Bronchial epithelial cell (primary cell): ENCODE measurements around the gene NAA40. TPM values are rescaled to one million over a fixed set of nuclear protein-coding genes. Genes with fewer than 3 reads are reported as not detected.
A peak's percentile ranks its signal among the peaks of the same experiment; 100 is the strongest.

Source experiments
- DNase-seq: peaks from one replicate; pipeline ENCODE4 v3.0.0-alpha.2; 2010; ENCODE audit warnings: low read depth
- FAIRE-seq: peaks from 2 replicates; lab custom pipeline; 2011; peaks lifted over from hg19 to GRCh38; lab: Jason Lieb, UNC
- H3K27me3 ChIP-seq: 2 replicates; pipeline ENCODE4 v1.5.1; 2011; ENCODE audit warnings: low read length; ENCODE audit not compliant: control insufficient read depth, insufficient read depth
- H3K36me3 ChIP-seq: 2 replicates; pipeline ENCODE4 v1.5.1; 2011; ENCODE audit warnings: low read length; ENCODE audit not compliant: control insufficient read depth, insufficient read depth
- H3K4me3 ChIP-seq: 2 replicates; pipeline ENCODE4 v1.5.1; 2011; ENCODE audit warnings: mild to moderate bottlenecking, low read depth, low read length, control low read depth
- total RNA-seq: library from RNA; depleted of rRNA; stranded (reverse); fragments of >200 nt; gene quantifications from 2 replicates; pipeline ENCODE4 v1.2.1, GENCODE V29; 2014
- TF ChIP-seq, protein P1 (sequence below): IDR thresholded peaks from 2 replicates; pipeline ENCODE4 v1.5.1; 2011; ENCODE audit warnings: mild to moderate bottlenecking, moderate library complexity, low read length, control low read depth, inconsistent platforms; ENCODE audit not compliant: insufficient read depth, severe bottlenecking

The NAA40 gene
- total RNA-seq, 1 donor from 2014 or later = 4.5 TPM

DNA sequence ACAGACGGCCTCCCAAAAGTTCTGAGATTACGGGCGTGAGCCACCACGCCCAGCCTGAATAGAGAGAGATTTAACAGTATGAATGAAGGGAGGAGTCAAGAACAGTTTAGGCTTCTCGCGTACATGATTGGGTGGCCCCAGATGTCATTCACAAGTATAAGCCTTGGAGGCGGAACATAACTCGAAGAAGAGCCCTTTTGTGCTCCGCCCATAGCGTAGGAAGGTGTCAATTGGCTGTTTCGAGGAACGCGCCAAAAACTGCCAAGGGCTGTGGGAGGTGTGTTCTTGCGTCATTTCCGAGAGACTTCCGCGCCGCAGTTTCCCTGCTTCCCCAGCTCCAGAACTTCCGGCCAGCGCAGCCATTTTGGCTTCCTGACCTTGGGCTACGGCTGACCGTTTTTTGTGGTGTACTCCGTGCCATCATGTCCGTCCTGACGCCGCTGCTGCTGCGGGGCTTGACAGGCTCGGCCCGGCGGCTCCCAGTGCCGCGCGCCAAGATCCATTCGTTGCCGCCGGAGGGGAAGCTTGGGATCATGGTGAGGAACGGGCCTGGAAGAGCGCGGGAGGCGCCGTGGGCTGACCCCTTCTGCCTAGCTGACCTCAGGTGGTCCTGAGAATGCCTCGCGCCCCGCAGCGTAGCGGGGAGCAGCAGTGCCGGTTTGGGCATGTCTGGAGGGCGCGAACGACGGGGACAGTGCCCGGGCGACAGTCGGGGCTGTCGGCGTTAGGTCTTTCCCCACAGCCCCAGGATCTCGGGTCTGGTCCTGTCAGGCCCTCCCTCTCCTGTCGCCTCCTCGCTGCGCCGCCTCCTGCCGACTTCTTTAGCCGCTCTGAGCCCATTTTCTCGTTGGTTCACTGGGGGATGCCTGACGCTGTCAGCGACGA lies 35.7 kb downstream of the NAA40 start, which contains the start of gene COX8A:
TSS of gene COX8A (plus strand) at position 362 of the 885 bp plus-strand sequence. CDS start at position 423, 61 bp downstream.
- peaks cover 5% of the 10 kb centered on the region for H3K36me3 ChIP-seq
- no peaks in the 10 kb centered on the region for H3K27me3 ChIP-seq
- peak; percentile 64 for FAIRE-seq
- peak; percentile 100 for DNase-seq
- TF ChIP-seq, protein P1, sequence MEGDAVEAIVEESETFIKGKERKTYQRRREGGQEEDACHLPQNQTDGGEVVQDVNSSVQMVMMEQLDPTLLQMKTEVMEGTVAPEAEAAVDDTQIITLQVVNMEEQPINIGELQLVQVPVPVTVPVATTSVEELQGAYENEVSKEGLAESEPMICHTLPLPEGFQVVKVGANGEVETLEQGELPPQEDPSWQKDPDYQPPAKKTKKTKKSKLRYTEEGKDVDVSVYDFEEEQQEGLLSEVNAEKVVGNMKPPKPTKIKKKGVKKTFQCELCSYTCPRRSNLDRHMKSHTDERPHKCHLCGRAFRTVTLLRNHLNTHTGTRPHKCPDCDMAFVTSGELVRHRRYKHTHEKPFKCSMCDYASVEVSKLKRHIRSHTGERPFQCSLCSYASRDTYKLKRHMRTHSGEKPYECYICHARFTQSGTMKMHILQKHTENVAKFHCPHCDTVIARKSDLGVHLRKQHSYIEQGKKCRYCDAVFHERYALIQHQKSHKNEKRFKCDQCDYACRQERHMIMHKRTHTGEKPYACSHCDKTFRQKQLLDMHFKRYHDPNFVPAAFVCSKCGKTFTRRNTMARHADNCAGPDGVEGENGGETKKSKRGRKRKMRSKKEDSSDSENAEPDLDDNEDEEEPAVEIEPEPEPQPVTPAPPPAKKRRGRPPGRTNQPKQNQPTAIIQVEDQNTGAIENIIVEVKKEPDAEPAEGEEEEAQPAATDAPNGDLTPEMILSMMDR = peak; percentile 16
- peak within 1 kb of the TSS; percentile 81 for H3K4me3 ChIP-seq

DNA sequence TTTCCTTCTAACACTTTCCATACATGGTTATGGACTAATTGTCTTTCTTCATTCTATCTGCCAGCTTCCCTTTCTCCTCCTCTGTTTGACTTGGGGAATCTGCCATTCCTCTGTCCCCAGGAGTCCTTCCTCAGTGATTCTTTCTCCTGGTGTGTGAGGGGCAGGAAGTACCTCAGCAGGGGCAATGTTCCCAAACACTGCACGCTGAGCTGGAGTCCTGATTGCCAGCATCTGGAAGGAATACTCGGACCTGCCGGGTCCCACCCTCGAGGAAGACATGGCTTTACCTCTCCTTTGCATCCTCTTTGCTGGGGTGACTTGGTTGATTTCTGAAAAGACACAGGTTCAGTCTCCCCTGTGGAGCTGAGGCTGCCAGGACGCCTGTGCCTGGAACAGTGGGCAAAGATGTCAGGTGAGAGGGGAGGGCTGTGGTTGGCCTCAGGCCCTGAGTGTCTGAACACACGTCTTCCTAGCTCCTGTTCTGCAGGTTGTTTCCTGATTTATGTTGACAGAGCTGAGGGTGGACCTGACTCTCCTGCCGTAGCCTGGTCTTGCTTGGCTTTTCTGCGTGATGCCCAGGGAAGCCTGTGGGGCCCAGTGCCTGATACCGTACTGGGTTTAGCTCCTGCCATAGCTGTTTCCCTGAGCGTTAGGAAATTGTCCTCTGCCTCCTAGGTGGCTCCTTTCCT lies 39.9 kb downstream of the NAA40 start:
- FAIRE-seq = no peak
- H3K27me3 ChIP-seq = no peaks in the 10 kb centered on the region
- TF ChIP-seq, protein P1 = no peak
- peaks cover 5% of the 10 kb centered on the region for H3K36me3 ChIP-seq
- no peak for DNase-seq
- H3K4me3 ChIP-seq = no peak overlapping the region

DNA sequence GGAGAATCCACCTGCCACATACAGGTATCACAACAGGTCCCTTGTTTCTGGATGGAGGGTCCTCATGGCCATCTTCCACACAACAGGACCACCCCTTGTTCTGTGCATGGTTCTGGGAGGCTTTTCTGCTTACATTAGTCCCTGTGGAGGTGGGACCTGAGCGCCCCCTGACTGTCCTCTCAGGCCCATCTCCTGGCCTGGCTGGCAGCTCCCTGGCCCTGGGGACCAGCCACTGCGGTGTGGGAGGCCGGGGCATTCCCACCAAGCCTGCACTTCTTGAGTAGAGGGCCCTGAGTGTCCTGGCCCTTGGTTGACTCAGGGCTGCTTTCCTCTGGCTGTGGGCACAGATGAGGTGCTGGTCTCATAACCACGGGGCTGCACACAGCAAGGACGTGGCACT lies 40.6 kb downstream of the NAA40 start:
- TF ChIP-seq, protein P1 = no peak
- no peak overlapping the region for H3K4me3 ChIP-seq
- no peak for DNase-seq
- no peak for FAIRE-seq
- no peaks in the 10 kb centered on the region for H3K27me3 ChIP-seq
- H3K36me3 ChIP-seq = peaks cover 5% of the 10 kb centered on the region

DNA sequence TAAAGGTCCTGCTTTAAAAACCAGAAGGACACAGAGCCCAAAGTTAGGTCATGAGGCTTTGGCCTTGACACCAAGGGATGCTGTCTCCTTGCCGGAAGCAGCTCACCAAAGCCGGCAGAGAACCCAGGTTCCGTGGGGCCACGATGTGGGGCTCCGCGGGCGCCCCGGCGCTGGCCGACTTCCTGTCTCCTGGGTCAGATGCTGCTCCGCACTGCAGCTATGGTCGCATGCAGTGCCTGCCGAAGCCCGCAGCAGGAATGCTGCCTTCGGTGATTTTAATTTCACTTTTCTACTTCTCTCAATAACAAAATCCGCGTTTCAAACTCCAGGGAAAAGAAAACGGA lies 47.0 kb downstream of the NAA40 start:
- TF ChIP-seq, protein P1 = no peak
- Histone ChIP-seq H3K36me3 (peaks cover 9% of the 10 kb centered on the region), H3K27me3 (no peaks in the 10 kb centered on the region), H3K4me3 (peak overlapping the region; percentile 99)
- FAIRE-seq (no peak), DNase-seq (no peak)

DNA sequence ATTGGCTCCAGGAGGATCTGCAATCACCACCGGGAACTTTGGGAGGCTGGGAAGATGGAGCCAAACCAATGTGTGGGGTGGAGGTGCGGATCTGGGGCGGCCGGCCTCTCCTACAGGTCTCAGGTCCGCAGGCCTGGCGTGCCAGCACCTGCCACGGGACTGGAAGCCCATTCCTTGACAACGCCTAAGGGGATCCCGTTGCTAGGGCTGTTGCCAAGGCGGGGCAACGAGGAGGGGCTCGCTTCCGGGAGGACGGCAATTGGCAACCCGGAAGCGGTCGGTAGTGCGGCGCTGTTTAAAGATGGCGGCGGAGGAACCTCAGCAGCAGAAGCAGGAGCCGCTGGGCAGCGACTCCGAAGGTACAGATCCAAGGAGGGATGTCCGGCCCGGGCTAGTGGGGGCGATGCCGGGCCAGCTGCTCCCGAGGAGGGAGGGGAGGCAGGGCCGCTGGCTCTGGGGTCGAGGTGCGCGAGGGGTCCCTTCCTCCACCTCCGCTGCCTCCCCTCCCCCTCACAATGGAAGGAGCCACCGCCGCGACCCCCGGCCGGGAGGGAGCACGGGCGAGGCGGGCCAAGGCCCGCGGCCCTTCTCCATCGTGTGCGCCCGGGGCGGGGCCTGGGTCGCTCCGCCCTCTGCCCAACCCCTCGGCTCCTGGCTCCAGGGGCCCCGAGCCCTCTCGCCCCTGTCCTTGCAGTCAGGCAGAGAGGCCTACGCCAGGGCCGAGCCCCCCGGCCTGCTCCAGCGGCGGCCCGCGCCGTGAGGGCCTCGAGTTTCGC lies 47.5 kb downstream of the NAA40 start, which contains the start of gene OTUB1:
TSS of gene OTUB1 (plus strand) at position 283 of the 776 bp plus-strand sequence. CDS start at position 302, 19 bp downstream.
- TF ChIP-seq, protein P1 = no peak
- Histone ChIP-seq H3K36me3 (peaks cover 10% of the 10 kb centered on the region), H3K4me3 (peak within 1 kb of the TSS; percentile 99), H3K27me3 (no peaks in the 10 kb centered on the region)
- DNase-seq (peak; percentile 95), FAIRE-seq (no peak)
